A549 (cell line): ENCODE measurements around the gene GRAMD1A.

ENCODE experiments used
- CEBPB ChIP-seq, 2 experiments: fragments of >200 bp in 1 of 2; sonication (Bioruptor Twin) in 1 of 2; formaldehyde crosslinking in 1 of 2; IDR thresholded peaks; 2 replicates each; pipeline ENCODE4 v1.6.1; 2012 to 2016
- CHD2 ChIP-seq: fragments of 150-350 bp; IDR thresholded peaks from 2 replicates; pipeline ENCODE4 v1.6.1; 2014; ENCODE audit warnings: low read length; ENCODE audit not compliant: partially characterized antibody
- CTCF ChIP-seq: fragments of >200 bp; sonication (Bioruptor Twin); formaldehyde crosslinking; IDR thresholded peaks from 3 replicates; pipeline ENCODE4 v1.5.1; 2016
- EP300 ChIP-seq, 2 experiments: fragments of >200 bp; sonication (Bioruptor Twin); formaldehyde crosslinking; IDR thresholded peaks; 2 replicates in 1 of 2; 3 replicates in 1 of 2; pipeline ENCODE4 v1.6.1; 2016 to 2017
- POLR2A ChIP-seq: IDR thresholded peaks from 2 replicates; pipeline ENCODE4 v1.6.1; 2012; ENCODE audit warnings: mild to moderate bottlenecking, low read length
- USF2 ChIP-seq: fragments of 450-650 bp; IDR thresholded peaks from 2 replicates; pipeline ENCODE4 v1.6.1; 2014; ENCODE audit warnings: antibody characterized with exemption

- no peak for TF ChIP-seq CTCF
- TF ChIP-seq USF2: no peak
- TF ChIP-seq POLR2A: no peak
- no peak for TF ChIP-seq CHD2
- no peak for TF ChIP-seq EP300 (IDR thresholded peaks at IDR 0.05)
- TF ChIP-seq CEBPB (IDR thresholded peaks at IDR 0.05): no peak
Observed at GRCh38 chr19:35021596-35021995, 21.5 kb downstream of the GRAMD1A start.
